Kidney capillary endothelial cell (primary cell): Measurements from ENCODE around the gene KIFC3.
"Not testable (repeated sequence)": the region's sequence is repeated elsewhere in the genome, so short reads cannot be mapped to it uniquely, and the experiment has no call there.

Experiments used
- DNase-seq: peaks from one replicate; pipeline ENCODE4 v3.0.0-alpha.2; 2018; ENCODE audit warnings: low spot score

Gene KIFC3

DNA sequence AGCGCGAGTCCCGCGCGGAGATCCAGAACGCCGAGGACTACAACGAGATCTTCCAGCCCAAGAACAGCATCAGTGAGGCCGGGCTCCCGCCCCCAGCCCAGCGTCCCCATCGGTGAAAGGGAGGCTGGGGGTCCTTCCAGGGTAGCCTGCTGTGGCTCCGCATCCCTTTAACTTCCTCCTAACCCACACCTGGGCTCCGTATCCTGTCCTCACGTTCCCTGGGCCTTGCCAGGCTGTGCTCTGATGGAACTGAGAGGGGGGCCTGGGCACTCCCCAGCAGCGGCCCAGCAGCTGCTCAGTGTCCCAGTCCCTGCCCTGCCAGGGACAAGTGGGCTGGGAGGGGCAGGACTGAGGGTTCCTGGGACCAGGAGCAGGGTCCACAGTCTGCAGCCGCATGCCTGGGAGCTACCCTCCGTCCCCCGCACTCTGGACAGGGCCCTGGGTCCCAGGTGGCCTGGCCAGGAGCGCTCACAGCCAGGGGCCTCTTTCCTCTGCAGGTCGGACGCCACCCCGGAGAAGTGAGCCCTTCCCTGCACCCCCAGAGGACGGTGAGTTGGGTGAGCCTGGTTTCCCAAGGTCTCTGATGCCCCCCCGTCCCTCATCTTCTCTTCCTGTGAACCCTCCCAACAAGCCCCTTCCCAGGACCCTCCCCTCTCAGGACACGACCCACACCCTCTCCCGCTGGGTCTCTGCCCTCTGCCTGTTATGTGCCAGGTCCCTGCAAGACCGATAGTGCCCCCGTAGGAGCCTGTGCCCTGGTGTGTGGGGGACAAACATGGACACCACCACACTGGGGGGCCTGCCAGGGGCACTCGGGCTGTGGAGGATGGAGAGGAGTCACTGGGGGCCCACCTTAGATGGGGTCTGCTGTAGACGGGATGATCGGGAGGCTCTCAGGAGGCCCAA is 48.6 kb downstream of the KIFC3 start:
- DNase-seq: no peak

DNA sequence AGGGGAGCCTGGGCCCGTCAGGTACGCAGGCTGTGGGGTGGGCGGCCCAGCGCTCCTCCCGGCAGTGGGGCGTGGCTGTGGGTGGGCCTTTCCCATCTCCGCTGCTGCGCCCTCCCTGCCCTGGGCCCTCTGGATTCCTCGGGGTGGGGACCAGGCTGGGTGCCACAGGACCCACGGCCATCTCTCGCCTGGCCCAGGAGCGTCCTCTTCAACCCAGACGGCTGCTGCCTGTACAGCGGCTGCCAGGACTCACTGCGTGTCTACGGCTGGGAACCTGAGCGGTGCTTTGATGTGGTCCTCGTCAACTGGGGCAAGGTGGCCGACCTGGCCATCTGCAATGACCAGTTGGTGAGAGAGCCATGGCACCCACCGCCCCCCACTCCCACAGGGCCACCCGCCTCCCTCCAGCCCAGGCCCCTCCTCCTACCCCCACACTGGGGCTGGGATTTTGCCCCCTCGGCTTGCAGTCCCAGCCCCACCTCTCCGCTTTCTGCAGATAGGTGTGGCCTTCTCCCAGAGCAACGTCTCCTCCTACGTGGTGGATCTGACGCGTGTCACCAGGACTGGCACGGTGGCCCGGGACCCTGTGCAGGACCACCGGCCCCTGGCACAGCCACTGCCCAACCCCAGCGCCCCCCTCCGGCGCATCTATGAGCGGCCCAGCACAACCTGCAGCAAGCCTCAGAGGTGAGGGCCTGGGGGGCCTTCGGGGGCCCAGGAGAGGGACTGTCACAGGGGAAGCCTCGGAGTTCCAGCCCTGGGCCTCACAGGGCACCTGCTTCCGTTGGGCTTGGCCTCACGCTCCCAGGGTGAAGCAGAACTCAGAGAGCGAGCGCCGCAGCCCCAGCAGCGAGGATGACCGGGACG is 49.5 kb downstream of the KIFC3 start:
- no peak for DNase-seq

GRCh38 chr16:57752203-57752580 is 50.1 kb downstream of the KIFC3 start:
- DNase-seq: no peak

DNA sequence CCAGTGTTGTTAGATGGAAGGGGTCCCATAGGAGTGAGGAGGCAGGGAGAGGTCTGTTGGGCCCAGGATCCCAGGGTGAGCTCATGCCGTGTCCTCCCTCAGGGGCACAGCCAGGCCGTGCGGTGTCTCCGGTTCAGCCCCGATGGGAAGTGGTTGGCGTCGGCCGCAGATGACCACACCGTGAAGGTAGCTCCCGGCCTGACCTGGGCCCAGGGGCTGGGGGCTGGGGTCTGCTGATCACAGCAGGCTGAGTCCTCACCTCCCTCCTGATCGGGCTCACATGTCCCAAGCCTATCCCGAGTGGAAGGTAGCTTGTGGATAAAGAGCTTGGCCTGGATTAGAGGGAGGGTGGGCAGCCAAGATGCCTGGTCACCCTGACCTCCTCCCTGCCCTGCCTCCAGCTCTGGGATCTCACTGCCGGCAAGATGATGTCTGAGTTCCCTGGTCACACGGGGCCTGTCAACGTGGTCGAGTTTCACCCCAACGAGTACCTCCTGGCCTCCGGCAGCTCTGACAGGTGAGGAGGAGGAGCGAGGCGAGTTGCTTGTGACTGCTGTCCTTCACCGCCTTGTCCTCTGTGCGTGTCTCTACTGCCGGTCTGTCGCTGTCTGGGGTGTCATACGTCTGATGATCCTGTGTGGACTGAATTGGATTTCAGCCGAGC is 50.6 kb downstream of the KIFC3 start:
- no peak for DNase-seq

GRCh38 chr16:57750796-57751538 is 51.3 kb downstream of the KIFC3 start:
- DNase-seq: no peak

DNA sequence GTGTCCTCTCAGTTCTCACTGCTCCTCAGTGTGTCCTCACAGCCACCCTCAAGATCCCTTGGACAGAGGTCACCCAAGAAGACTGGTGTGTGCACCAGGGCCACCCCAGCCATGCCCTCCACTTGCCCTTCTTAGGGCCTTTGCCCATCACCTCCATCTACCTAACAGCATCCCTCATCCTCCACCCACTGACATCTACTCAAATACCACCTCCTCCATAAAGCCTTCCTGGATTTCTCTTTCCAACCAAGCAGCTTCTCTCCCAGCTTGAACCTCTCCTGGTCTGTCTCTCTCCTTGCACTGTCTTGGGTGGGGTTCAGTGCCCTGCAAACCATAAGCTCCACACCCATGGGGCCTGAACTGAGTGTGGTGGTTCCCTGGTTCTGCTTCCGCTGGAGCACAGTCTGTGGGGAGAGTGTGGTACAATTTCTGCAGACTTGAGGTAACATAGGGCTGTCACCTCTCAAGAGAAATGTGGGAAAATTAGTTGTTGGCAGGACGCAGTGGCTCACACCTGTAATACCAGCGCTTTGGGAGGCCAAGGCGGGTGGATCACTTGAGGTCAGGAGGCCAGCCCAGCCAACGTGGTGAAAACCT is 52.3 kb downstream of the KIFC3 start:
- DNase-seq: no peak

GRCh38 chr16:57749101-57749692 is 53.1 kb downstream of the KIFC3 start:
- no peak for DNase-seq

DNA sequence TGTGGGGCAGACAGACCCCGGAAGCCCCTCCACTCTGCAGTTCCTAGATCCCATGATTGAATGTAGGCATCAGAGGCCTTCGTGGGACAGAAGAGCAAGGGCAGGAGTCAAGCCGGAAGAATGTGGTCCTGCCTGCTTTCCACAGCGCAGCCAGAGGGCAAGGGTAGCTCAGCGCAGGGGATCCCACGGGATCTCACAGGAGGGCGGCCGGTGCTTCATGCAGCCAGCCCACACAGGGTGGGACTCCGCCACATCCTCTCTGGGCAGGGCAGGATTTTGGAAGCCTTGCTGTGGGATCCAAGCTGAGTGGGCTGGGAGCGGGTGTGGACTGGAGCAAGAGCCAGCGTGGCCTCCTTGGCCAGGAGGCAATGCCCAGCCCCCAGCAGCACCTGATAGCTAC is 53.7 kb downstream of the KIFC3 start:
- no peak for DNase-seq

- no peak for DNase-seq
Measured at GRCh38 chr16:57747996-57748395, 54.3 kb downstream of the KIFC3 start.

DNA sequence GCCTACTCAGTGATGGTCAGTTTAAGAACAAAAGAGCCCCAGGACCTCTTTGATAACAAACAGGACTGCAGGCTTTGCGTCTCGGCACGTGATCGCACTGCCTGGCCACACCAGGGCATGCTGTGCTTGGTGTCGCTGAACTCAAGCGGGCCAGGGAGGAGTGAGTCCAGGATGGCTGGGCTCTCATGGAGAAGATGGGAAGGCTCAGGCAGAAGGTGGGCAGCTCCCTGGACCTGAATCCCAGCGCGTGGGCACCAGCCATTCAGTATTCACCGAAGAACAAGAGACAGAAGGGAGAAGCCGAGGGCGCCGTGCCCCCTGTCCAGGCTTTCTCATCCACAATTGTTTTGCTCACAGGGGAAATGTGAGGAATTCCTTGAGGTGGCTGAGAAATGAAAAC is 54.8 kb downstream of the KIFC3 start:
- DNase-seq: no peak

DNA sequence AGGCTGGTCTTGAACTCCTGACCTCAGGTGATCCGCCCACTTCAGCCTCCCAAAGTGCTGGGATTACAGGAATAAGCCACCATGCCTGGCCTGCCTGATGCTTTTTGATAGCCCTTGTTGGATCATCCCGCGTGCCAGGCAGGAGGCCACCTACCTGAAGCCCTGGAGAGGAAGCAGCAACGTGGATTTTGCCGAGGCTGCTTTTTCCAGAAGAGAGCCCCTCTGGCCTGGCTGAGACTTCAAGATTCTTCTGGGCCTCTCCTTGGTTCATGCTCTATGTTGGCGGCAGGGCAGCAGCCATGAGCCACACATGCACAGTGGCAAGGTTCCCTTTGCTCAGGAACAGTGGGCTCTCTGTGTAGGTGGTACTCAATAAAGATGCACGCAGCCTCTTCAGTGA is 55.2 kb downstream of the KIFC3 start:
- no peak for DNase-seq

- DNase-seq: not testable (repeated sequence)
Measured at GRCh38 chr16:57746316-57746715, 56.0 kb downstream of the KIFC3 start.

GRCh38 chr16:57745768-57746167 is 56.5 kb downstream of the KIFC3 start:
- DNase-seq: no peak

DNA sequence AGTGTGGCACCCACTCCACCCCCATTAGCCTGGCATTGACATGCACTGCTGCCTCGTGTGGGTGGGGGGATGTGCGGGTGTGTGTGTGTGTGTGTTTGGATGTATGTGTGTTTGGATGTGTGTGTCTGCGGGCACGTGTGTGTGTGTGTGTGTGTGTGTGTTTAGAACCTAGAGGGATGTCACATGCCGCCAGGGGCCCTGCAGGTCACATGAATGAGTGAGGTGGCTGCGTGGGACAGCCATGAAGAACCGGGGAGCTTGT is 57.7 kb downstream of the KIFC3 start:
- DNase-seq: no peak

DNA sequence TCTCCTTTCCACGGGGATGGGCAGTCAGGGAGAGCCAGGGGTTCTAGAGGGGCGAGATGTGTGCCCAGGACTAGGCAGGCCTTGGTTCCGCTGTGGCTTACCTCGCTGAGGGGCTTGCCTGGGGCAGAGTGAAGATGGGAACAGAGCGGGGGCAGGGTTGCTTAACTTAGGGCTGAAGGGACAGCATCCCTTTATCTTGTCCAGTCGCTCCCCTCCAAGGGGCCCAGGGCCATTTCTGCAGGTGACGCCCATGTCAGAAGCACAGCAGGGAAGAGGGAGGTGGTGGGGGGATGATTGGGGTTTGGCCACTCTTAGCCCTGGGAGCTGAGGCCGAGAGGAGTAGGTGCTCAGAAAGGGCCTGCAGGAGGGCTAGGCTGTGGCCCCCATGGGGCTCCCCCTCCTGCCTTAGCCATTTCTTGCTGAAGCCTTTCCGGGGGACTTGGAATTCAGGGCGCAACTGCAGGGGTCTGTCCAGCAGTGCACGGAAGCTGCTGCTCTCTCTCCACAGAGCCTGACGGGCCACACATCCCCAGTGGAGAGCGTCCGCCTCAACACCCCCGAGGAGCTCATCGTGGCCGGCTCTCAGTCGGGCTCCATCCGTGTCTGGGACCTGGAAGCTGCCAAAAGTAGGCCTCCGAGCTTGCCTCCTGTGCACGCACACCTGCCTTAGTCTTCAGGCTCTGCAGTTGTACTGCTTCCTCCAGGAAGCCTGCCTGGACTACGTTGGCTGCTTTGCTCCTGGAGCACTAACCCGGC is 58.2 kb downstream of the KIFC3 start:
- DNase-seq: no peak

DNA sequence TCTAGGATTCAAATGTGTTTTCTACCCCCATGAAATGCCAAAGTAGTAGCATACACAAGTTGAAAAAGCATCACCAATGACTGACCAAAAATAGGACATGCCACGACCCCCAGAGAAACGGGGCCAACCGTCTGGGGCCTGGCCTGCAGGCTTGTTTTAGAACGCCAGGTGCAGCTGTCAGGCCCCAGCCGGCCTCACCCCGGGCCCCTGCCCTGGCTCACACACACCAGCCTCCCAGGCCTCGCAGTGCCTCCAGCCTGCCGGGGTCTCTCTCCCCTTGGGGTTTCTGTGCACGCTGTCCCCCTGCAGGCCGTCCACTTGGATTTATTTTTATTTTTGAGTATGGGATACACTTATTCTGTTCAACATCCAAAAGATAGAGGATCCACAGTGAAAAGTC is 58.8 kb downstream of the KIFC3 start:
- DNase-seq: no peak

DNA sequence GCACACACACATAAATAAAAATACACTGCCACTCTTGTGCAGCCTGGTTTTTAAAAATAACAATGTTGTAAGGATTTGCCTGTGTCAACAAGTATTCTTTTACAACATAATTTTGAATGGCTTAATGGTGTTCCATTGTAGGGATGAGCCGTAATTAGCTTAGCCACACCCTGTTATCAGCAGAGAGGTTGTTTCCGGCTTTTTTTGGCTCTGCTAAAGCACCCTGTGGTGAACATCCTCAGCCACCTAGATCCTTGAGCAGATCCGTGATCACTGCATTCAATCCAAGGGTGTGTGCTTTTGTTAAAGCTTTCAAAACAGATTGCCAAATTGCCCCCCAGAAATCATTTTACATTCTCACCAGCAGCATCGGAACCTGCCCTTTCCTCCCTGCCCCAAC is 59.7 kb downstream of the KIFC3 start:
- no peak for DNase-seq

DNA sequence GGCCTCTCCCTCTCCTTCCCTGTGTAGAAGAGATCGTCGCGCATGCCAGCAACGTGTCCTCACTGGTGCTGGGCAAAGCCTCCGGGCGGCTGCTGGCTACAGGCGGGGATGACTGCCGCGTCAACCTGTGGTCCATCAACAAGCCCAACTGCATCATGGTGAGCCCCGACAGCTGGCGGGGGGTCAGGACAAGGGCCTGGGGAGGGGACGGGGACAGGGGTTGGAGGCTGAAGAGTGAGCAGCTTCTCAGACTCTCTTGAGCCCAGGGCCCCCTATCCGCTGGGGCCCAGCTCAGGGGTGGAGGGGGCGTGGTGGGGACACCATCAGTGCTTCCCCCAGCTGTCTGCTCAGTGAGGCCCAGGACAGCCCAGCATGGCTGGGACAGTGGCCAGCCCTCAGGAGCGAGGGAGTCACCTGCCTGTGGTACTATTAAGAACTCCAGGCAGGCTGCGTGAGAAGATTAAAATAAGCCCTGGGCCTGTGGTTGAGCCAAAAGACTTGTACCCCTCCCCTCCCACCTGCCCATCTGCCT is 60.6 kb downstream of the KIFC3 start:
- DNase-seq: no peak

DNA sequence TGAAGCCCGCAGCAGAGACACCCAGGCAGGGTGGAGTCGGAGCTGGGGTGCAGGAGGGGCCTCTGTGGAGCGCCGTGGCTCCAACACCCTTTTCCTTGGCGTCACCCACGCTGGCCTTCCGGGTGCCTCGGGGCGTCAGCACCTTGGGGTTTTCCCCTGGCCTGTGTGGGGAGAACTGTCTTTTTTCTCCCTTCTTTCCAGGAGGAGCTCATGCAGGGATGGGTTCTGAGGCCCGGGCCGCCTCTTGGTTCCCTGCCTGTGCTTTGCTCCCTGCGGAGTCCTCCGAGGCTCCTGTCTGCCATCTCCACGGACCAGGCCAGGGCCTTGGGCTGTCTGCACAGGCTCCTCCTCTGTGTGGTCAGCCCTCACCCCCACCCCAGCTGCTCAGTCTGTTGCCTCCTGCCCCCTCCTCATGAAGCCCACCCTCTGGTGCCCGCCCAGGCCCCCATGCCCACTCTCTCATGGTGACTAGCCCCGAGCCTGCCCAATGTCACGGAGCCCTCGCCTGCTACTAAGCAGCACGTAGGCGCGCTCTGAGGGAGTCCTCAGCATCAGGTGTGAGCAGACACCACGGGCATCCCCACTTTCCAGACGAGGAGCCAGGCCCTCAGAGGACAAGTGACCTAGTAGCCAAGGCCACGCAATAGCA is 61.7 kb downstream of the KIFC3 start:
- no peak for DNase-seq
